ENCODE measurements around the gene VARS2.
"Not testable (repeated sequence)": the region's sequence is repeated elsewhere in the genome, so short reads cannot be mapped to it uniquely, and the experiment has no call there.

VARS2 gene

DNA sequence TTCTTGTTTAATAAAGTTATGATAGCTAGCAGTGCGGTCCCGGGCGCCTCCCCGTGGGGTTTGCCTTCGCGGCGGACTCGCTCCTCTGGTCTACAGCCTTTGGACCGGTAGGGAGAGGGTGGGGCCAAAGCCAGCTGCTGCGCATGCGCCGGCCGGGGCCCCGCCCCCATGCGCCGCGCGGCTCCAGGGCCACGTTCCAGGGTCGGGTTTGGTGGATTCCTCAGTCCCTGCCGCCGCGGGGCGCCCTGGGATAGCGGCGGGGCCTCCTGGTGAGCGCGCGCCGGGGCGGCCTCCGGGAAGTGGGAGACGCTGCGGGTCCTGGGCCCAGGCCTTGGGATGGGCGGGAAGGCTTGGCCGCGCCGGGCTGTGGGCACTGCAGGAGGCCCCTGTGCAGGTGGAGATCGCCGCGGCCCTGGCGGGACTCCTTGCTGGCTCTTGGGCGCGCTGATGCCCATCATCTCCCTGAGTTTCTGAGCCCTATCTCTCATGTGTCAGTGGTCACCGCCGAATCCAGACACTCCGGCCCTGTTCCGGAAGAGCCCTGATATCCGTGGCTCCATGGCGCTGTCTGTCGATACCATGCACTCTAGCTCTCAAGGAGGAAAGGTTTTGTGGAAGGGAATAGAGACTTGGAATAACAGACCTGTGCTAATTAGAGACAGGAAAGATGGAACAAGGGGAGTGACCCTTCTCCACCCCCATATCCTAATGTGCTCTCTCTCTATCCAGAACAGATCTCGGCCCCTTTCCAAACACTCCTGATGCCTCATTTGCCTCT lies at the start of gene VARS2:
Gene VARS2, plus strand, starts transcription at position 163 of the 778 bp plus-strand sequence. Its CDS starts 599 bp downstream, at position 762.
- peak; percentile 78 for DNase-seq (ENCODE audit: low read depth)

DNA sequence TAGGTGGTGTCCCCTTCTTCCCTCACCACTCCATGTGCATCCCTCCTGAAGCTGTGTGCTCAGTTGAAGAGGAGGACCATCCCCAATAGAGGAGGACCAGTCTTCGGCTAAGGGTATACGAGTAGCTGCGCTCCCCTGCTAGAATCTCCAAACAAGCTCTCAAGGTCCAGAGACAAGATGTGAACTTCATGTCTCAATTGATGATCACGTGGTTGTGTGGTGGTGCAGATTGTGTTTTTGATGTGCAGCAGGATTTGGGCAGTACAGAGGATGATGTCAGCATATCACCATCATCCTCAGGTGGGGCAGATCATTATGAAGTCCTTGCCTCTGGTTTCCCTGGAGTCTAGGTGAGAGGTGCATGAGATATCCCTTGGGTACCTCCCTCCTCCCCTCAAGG lies 49.7 kb upstream of the VARS2 start:
- DNase-seq (ENCODE audit: low read depth) = no peak

DNA sequence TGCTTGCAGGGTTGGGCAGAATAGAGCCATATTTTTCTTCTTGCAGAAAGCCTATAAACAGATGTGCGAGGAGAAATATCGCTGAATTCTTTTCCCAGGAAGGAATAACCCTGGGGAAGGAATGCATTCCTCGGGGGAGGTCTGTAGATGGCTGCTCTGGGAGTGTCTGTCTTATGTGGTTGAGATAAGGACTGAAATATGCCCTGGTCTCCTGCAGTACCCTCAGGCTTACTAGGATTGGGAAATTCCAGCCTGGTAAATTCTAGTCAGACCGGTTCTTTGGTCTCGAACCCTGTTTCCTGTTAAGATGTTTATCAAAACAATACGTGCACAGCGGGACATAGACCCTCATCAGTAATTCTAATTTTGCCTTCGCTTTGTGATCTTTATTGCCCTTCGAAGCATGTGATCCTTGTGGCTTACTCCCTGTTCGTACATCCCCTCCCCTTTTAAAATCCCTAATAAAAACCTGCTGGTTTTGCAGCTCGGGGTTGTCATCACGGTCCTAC lies 44.7 kb upstream of the VARS2 start:
- not testable (repeated sequence) for DNase-seq (ENCODE audit: low read depth)

DNA sequence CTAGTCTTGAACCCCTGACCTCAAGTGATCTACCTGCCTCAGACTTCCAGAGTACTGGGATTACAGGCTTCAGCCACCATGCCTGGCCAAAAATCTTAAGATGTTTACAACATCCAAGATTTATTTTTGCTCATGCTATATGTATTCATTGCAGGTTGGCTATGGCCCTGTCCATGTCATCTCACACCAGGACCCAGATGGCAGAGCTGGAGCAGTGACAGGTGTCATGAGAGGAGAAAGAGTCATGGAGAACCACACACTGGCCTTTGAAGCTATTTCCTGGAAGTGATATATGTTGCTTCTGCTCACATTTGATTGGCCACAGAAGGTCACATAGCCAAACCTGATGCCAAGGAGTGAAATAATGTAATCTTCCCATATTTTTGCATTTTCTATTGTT lies 43.5 kb upstream of the VARS2 start:
- no peak for DNase-seq (ENCODE audit: low read depth)

DNA sequence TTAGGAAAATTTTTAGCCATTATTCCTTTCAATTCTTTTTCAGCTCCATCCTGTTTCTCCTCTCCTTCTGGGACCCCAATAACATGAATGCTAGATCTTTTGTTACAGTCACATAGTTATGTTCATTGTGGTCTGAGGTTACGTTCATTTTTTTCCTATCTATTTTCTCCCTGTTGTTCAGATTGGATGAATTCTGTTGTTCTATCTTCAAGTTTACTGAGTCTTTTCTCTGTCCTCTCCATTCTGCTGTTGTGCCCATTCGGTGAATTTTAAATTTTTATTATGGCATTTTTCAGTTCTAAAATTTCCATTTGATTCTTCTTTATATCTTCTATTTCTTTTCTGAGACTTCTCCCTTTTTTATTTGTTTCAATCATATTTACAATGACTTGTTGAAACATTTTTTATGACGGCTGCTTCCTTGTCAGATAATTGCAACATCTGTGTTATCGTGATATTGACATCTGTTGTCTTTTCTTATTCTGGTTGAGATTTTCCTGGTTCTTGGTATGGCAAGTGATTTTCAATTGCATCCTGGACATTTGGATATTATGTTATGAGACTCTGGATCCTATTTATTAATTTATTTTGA lies 42.4 kb upstream of the VARS2 start:
- no peak for DNase-seq (ENCODE audit: low read depth)

DNA sequence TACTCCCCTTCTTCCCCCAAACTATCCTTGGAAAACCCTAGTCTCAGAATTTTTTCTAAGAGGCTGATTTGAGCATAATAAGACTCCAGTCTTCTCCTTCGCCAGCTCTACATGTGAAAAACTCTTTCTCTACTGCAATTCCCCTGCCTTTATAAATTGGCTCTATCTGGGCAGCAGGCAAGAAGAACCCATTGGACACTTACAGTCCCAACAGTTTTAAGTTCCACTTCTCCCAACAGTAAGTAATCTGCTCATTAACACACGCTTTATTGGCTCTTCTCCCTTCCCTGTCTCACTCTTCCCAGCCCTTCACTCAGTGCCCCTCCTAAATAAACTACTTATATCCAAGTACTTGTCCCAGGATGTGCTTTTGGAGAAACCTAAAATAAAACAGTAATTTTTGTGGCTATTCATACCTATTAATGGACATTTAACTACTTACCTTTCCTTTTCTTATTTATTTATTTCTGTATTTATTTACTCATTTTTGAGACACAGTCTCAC lies 40.8 kb upstream of the VARS2 start:
- no peak for DNase-seq (ENCODE audit: low read depth)

DNA sequence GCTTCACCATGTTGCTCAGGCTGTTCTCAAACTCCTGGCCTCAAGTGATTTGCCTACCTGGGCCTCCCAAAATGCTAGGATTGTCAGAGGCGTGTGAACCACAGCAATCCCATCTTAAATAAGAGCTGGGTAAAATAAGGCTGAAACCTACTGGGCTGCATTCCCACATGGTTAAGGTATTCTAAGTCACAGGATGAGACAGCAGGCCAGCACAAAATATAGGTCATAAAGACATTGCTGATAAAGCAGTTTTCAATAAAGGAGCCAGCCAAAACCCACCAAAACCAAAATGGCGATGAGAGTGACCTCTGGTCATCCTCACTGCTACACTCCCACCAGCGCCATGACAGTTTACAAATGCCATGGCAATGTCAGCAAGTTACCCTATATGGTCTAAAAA lies 40.2 kb upstream of the VARS2 start:
- DNase-seq (ENCODE audit: low read depth) = not testable (repeated sequence)

DNA sequence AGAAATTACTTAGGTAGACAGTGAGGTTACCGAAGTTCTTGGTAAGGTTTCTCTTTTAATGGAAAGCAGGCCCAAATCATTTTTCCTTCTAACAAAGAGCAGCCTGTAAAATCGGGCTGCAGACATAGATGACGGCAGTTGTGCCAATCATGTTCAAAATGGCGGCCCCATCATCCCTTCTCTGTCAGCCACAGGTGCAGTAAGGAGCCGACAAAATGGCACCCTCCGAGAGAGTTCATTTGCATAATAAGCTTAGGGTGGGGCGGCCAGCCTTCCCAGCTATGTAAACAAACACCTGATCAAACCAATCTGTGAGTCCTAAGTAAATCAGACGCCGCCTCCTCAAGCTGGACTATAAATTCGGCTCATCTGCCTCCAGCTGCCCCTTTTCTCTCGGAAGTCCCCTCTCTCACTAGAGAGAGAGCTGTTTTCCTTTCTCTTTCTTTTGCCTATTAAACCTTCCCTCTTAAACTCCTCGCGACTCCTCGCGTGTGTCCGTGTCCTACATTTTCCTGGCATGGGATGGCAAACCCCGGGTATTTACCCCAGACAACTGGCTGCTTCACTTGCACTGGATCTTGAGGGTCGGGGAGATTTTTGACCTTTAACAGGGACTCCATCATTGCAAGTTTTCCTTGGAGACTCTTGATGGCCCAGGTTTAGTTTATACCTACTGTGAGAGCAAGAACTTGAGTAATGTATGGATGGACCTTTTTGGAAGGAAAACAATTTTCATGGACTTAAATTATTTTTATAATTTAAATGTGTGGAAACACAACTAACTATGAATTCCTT lies 38.6 kb upstream of the VARS2 start:
- no peak for DNase-seq (ENCODE audit: low read depth)

DNA sequence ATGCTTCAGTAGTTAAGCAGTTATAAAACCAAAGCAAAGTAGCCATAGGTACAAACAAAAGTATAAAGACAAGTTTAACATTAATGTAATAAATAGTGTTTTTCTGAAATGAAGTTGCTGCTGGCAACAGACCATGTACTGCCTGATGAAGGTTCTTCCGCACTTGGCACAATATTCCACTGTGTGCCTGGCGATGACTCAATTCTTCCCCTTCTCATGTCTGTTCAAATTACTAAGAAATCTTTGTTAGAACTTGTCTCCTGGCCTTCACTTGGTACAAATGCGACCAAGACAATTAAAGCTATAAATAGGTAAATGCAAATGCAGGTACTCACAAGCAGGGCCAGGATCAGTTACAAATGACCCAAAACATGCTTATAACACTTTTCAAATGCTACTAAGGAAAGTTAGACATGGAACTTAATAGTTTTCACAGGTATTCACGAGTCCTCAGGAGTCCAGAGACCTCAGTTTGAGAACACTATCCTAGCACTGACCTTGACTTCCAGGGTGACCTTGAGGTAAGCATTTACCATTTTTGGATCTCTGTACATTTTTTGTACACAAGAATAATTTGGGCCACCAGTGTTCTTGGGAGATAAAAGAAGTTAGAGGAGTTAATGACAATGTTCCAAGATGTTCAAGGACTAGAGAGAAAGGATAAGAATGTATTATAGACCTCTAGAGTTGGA lies 37.9 kb upstream of the VARS2 start:
- no peak for DNase-seq (ENCODE audit: low read depth)

DNA sequence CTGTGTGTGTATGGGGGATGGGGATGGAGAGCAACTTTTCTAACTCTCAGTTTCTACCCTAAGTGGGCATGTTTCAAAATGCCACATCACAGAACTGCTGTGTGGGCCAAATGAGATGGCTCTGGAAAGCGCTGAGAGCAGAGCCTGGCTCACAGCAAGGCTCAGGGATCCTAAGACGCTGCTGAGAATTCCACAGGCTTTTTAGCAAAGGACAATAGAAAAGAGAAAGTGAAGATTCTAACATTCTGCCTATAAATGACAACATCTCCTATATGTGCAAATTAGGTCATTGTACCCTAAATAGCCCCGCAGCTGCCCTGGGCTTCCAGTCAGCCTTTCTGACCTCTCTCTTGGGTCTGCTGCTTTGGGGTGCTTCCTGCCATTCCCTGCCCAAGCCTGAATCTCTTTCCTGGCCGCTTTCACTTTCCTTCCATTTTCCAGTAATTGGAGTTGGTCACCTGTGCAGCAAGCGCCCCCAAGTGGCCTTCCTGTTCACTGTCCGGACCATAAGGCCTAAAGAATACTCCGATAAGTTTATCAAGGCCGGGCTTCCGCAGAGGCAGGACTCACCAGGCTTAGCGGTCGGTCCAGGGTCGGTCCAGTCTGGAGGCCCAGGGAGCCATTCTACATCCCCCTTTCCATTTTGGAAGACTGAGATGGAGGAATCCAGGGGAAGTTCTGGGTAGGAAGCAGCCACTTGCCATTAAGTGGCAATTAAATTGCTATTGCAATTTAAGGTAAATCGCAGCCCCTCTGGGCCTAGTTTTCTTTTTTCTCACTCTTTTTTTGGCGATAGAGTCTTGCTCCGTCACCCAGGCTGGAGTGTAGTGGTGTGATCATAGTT lies 36.4 kb upstream of the VARS2 start:
- peak; percentile 22 for DNase-seq (ENCODE audit: low read depth)

DNA sequence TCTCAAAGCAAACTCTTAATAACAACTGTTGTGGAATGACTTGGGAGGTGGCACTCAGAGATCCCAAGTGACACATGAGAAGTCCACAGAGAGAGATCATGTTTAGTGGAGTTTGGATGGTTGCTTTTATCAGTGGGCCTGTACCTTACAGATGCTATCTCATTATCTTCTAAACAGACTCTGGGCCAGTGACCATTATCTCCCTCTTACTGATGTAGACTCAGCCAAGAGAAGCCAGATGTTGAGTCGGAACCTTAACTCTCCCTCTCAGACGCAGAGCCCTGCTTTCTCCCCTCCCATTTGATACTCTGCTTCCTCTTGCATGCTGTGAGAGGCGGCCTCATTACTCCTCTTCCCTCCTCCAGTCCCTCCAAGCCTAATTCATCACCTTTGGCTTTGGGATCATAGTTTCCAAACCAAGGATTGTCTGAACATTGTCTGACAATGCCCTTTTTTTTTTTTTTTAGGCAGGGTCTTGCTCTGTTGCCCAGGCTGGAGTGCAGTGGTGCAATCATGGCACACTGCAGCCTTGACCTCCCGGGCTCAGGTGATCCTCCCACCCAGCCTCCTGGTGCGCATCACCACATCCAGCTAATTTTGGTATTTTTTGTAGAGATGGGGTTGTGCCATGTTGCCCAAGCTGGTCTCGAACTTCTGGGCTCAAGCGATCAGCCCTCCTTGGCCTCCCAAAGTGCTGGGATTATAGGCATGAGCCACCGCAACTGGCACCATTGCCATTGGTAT lies 34.2 kb upstream of the VARS2 start:
- DNase-seq (ENCODE audit: low read depth) = no peak

DNA sequence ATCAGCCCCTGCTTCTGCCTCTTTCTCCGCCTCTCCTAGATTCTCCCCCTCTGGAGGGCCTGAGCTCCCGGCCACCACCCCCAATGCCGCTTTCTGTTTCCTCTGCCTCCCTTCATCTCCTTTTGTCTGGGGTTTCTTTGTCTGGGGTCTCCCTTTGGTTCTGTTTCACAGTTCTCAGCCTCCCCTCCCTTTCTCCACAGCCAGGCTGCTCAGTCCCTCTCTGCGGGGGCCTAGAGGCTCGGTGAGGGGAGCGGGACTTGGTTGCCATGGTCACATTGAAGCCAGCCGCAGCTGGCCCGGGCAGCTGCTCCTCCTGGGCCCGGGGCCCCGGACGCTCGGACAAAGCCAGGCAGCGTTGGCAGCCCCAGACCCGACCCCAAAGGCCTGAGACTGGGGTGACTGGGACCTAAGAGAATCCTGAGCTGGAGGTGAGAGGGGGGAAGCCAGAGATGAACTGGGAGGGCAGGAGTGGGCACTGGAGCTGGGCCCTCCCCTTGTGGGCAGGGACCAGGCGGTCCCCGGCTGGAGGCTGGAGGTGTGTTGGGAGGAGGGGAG lies 33.3 kb upstream of the VARS2 start:
- DNase-seq (ENCODE audit: low read depth) = no peak

DNA sequence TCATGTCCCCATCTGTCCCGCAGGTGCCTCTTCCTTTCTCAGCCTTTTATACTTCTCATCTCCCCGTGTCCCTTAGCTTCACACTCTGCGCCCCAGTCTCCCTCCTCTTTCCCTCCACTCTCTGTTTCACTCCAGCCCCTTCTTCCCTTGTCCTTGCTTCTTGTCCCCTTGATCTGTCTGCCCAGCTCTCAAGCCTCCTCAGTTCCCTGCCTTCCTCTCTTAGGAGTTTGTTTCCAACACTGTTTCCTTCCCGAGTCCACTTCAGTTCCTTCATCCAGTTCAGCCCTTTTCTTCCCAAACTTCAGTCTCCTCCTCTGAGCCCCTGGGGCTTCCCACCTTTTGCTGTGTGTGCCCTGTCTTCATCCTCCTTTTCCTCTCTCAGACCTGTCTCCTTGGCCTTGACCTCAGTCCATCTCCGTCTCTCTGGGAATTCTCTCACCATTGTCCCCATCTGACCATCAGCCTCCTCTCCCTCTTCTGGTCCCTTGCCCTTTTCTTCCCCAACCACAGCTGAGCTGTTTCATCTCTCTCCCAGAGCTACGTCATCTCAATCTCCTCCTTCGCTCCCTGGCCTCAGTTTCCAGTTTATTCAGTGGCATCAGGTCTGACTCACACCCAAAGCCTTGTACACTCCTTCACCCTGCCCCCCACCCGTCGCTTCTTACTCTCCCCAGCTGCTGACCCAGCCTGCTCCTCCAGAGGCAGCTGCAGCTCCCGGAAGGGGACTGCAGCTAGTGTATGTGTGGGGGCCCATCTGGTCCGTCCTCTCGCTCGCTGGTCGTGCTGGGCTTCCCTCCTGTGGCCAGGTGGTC lies 32.4 kb upstream of the VARS2 start:
- DNase-seq (ENCODE audit: low read depth) = no peak

DNA sequence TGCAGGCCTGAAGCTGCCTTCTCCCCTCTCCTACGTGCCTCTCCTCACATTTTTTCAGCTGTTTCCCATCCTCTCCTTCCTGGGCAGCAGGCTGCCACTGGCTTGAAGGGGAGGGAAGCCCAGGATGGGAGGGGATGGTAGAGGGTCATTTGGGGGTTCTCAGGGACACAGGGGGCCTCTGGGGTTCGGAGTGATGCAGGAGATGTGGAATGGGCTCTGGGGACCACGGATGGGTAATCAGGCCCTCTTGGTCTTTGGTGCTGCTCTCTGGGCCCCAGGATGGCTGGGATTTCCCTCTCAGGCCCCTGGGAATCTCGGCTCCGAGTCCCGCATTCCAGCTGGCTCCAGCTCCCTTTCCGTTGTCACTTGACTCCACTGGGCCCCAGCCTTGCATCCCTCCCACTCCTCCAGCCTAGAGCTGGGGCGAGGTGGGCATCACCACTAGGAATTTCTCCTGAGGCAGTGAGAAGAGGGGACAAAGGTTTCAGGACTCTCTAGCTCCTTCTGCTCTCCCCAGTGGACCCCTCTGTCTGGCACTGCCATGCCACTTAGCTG lies 31.8 kb upstream of the VARS2 start:
- no peak for DNase-seq (ENCODE audit: low read depth)

DNA sequence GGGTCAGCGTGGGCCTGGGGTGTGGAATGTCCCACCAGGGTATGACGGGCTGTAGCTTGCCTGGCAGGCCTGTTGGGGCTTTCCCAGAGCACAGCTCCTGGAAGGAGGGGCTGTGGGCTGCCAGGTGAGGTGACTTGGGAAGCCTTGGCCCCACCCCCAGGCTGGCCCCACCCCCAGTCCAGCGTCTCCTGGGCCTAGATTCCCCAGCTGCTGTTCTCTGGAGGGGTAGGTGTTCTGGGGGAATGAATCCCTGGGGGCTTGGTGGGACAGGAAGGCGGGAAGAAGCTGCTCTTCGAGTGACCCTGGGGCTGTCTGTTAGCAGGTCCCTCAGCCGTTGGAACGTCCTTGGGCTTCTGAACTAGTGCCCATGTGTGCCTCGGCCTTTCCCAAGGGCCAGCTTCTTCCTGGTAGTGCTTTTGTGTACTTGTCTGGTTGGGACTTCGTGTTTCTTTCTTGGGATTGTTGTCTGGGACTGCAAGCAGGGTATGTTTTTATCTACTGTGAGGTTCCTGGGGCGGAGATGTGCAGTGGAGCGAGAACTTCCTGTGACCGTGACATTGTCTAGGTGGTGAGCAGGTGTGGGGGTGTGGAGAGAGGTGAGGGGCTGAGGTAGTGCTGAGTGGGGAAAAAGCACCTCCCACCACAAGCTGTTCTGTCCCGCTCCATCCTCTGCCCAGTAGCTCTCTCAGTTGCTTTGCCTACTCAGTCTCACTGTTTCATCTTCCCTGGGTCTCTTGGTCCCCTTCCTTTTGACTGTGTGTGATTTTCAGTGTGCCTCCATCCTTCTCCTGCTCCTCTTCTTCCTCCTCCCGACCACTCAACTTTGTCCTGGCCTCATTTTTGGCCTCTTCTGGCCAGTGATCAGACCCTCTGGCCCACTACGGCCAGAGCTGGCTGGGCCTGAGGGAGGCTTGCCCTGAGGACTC lies 31.0 kb upstream of the VARS2 start:
- no peak for DNase-seq (ENCODE audit: low read depth)

DNA sequence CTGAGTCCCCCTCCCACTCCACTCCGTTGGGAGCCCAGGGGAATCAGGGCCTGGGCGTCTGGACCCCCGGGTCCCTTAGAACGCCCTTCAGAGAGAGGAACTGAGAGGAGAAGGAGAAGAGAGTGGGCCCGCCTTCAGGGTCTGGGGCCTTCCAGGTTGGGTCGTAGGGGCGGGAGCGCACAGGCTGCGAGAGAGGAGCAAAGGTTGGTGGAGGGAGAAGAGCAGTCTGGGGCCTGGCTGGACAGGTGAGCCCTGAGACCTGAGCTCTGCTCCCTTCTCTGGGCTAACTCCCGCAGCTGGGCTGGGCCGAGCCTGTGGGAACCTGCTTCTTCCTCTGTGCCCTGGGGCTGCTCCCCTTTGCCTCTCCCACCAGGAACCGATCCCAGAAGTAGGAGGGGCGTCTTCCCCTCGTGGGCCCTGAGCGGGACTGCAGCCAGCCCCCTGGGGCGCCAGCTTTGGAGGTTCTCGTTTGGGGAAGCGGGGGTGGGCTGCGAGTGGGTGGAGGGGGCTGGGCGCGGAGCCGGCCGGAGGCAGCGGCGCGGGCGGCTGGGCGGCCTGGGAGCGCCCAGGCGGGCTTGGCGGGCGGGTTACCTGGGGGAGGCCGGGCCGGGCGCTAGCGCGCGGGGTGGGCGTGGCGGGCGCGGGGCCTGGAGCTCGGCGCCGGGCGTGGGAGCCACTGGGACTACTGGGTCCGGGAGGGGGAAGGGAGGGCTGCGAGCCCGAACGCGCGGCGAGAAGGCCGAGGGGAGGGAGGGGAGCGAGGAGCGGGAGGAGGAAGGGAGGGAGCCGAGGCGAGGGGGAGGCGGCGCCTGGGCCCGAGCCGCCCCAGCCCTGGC lies 30.1 kb upstream of the VARS2 start, which contains the start of gene DDR1:
Gene DDR1, plus strand, starts transcription at position 835 of the 836 bp plus-strand sequence. CDS start 4,211 bp downstream, outside the sequence.
- DNase-seq (ENCODE audit: low read depth) = no peak
